ENCODE data around the gene TMEM94.
A peak's percentile ranks its signal among the peaks of the same experiment; 100 is the strongest.

Gene TMEM94

GRCh38 chr17:75481194-75482068 is 25.0 kb downstream of the TMEM94 start:
- Mint-ChIP-seq H3K9me3 (no peaks in the 10 kb centered on the region), H3K4me3 (no peak overlapping the region), H3K27ac (peak overlapping the region; percentile 3), H3K4me1 (peaks cover 16% of the 10 kb centered on the region), H3K27me3 (no peaks in the 10 kb centered on the region), H3K36me3 (peaks cover 22% of the 10 kb centered on the region)
- ATAC-seq: no peak

DNA sequence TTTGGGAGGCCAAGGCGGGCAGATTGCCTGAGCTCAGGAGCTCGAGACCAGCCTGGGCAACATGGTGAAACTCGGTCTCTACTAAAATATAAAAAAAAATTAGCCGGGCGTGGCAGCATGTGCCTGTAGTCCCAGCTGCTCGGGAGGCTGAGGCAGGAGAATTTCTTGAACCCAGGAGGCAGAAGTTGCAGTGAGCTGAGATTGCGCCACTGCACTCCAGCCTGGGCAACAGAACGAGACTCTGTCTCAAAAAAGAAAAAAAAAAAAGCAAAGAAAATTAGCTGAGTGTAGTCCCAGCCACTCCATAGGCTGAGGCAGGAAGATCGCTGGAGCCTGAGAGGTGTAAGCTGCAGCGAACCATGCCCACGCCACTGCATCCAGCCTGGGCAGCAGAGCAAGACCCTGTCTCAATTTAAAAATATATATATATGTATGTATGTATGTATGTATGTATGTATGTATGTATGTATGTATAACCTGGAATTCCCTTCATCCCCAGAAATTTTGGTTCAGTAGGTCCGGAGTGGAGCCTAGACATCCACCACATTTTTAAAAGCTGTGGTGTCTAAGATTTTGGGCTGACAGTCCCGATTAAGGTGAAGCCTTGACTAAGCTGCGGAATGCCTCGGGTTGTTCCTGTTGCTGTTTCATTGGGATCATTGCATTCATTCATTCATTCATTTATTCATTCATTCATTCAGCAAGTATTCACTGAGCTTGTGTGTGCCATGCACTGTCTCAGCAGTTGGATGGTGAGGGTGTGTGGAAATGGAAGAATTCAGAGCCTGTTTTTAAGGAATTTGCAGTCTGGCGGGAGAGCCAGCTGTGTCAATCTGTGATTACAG is 25.9 kb downstream of the TMEM94 start:
- no peak overlapping the region for H3K27ac Mint-ChIP-seq
- no peaks in the 10 kb centered on the region for H3K27me3 Mint-ChIP-seq
- peaks cover 19% of the 10 kb centered on the region for H3K36me3 Mint-ChIP-seq
- peaks cover 21% of the 10 kb centered on the region for H3K4me1 Mint-ChIP-seq
- H3K9me3 Mint-ChIP-seq: no peaks in the 10 kb centered on the region
- no peak for ATAC-seq
- H3K4me3 Mint-ChIP-seq: no peak overlapping the region

GRCh38 chr17:75485688-75486087 is 29.3 kb downstream of the TMEM94 start:
- no peak overlapping the region for H3K4me3 Mint-ChIP-seq
- ATAC-seq: no peak
- H3K4me1 Mint-ChIP-seq: peaks cover 25% of the 10 kb centered on the region
- H3K9me3 Mint-ChIP-seq: no peaks in the 10 kb centered on the region
- peaks cover 27% of the 10 kb centered on the region for H3K36me3 Mint-ChIP-seq
- H3K27ac Mint-ChIP-seq: peak overlapping the region; percentile 88
- H3K27me3 Mint-ChIP-seq: no peaks in the 10 kb centered on the region

- peaks cover 27% of the 10 kb centered on the region for H3K36me3 Mint-ChIP-seq
- H3K4me3 Mint-ChIP-seq: no peak overlapping the region
- ATAC-seq: no peak
- H3K9me3 Mint-ChIP-seq: no peaks in the 10 kb centered on the region
- H3K27ac Mint-ChIP-seq: peak overlapping the region; percentile 88
- no peaks in the 10 kb centered on the region for H3K27me3 Mint-ChIP-seq
- peaks cover 22% of the 10 kb centered on the region for H3K4me1 Mint-ChIP-seq
Measured at GRCh38 chr17:75486151-75486550, 29.7 kb downstream of the TMEM94 start.

DNA sequence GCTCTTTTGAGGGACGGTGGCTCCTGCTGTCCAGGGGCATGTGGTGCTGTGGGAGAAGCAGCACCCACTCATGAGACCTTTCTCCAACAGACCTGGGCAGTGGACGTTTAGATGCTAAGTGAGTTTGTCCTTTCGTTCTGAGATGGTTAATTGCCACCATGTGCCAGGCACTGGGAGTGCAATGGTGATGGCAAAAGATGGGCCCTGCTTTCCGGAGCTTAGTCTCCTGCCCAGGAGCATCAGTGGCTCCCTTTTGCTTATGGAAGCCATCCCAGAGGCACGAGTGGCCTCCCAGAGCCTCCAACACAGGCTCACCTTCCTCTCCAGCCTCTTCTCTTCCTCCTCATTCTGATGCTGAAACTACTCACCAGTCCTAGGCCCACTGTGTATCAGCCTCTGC is 30.5 kb downstream of the TMEM94 start:
- no peak for ATAC-seq
- peak overlapping the region; percentile 55 for H3K4me3 Mint-ChIP-seq

DNA sequence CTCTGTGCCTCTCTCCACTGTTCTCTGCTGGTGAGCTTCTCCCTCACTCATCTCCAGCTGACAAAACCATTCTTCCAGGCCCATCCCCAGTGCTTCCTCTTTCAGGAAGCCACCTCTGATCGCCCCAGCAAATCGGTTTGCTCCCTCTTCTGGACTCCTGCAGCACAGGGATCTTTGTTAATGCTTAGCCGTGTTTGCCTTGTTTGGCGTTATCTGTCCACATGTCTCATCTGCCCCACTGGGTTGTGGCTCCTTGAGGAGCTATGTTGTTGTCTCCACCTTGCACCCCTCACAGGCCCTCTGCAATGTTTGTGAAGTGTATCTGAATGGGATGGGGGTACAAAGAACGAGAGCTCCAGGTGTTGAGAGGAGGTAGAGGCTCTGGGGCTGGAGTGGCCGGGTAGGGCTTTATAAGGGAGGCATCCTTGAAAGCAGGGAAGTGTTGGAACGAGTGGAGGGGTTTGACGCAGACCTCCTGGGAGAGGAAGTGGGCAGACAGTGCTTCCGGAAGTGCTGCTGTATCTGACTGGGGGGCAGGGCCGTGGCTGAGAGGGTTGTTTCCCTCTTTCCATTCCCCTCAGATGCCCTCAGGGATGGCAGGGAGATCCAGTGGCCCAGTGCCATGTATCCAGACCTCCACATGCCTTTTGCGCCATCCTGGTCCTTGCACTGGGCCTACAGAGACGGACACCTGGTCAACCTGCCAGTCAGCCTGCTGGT is 31.1 kb downstream of the TMEM94 start:
- Mint-ChIP-seq H3K4me1 (peaks cover 22% of the 10 kb centered on the region), H3K27me3 (no peaks in the 10 kb centered on the region), H3K27ac (peak overlapping the region; percentile 88), H3K4me3 (peak overlapping the region; percentile 55), H3K9me3 (no peaks in the 10 kb centered on the region), H3K36me3 (peaks cover 29% of the 10 kb centered on the region)
- ATAC-seq: peak; percentile 71

More for the DNA sequence above, 30.5 kb downstream of the TMEM94 start:
- Mint-ChIP-seq H3K9me3 (no peaks in the 10 kb centered on the region), H3K36me3 (peaks cover 27% of the 10 kb centered on the region), H3K27me3 (no peaks in the 10 kb centered on the region), H3K27ac (peak overlapping the region; percentile 88), H3K4me1 (peaks cover 22% of the 10 kb centered on the region)

DNA sequence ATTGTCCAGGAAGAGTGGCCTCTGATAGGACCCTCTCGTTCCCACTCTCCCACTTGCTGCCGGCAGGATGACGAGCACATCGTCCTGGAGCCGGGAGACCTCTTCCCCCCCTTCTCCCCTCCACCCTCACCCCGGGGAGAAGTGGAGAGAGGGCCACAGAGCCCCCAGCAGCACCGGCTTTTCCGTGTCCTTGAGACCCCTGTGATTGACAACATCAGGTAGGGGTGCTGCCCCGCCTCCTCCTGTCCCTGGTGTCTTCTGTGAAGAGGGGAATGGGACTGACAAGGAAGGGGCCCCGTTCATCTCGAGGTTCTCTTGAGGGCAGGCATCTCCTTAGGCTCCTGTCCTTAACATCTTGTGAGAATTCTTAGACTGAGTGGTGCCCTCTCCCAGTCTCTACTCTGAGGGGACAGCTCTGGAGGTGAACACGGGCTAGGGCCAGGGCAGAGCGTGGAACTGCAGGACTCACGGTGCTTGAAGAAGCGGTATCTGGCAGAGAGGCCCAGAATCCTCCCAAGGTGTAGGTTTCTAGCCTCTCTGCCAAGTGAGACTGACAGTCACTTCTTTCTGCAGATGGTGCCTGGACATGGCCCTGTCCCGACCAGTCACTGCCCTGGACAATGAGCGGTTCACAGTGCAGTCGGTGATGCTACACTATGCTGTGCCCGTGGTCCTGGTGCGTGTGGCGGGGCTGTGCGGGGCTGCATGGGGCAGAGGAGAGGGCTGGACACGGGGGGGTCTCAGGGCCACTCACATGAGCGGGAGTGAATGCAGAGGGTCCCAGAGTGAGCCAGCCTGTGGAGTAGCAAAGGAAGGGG is 32.5 kb downstream of the TMEM94 start:
- Mint-ChIP-seq H3K36me3 (peaks cover 35% of the 10 kb centered on the region), H3K4me3 (no peak overlapping the region), H3K9me3 (no peaks in the 10 kb centered on the region), H3K4me1 (peaks cover 22% of the 10 kb centered on the region), H3K27me3 (no peaks in the 10 kb centered on the region), H3K27ac (peak overlapping the region; percentile 88)
- no peak for ATAC-seq

- Mint-ChIP-seq H3K4me3 (no peak overlapping the region), H3K27ac (no peak overlapping the region)
Measured at GRCh38 chr17:75489511-75489955, 33.1 kb downstream of the TMEM94 start.

DNA sequence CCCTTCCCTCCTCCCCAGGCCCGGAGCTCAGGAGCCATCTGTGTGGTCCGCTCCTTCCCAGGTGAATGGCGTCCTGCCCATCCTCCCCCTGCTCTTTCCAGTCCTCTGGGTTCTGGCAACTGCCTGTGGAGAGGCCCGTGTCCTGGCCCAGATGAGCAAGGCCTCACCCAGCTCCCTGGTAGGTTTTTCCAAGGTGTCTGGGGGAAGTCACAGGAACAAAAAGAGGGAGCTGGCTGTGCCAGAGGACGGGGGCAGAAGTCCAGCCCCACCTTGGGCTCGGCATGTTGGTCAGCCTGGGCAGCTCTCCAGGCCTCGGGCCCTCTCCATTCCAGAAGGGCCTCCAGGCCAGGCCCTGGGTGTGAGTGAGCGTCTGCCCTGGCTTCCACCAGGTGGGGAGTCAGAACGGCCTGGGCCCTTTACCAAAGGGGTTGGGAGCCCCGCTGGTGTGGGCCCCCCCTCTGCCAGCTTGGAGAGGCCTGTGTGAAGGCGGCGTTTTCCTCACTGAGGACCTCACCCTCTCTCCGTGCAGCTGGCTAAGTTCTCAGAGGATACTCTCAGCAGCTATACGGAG is 33.8 kb downstream of the TMEM94 start:
- H3K27ac Mint-ChIP-seq: no peak overlapping the region

More at GRCh38 chr17:75489511-75489955, 33.1 kb downstream of the TMEM94 start:
- peaks cover 22% of the 10 kb centered on the region for H3K4me1 Mint-ChIP-seq
- no peaks in the 10 kb centered on the region for H3K9me3 Mint-ChIP-seq
- H3K36me3 Mint-ChIP-seq: peaks cover 41% of the 10 kb centered on the region
- no peaks in the 10 kb centered on the region for H3K27me3 Mint-ChIP-seq
- ATAC-seq: no peak

GRCh38 chr17:75490953-75491649 is 34.7 kb downstream of the TMEM94 start:
- peaks cover 19% of the 10 kb centered on the region for H3K4me1 Mint-ChIP-seq
- no peaks in the 10 kb centered on the region for H3K9me3 Mint-ChIP-seq
- no peak overlapping the region for H3K4me3 Mint-ChIP-seq
- H3K27ac Mint-ChIP-seq: no peak overlapping the region
- H3K36me3 Mint-ChIP-seq: peaks cover 43% of the 10 kb centered on the region
- H3K27me3 Mint-ChIP-seq: no peaks in the 10 kb centered on the region
- ATAC-seq: no peak

More for the DNA sequence above, 33.8 kb downstream of the TMEM94 start:
- peaks cover 38% of the 10 kb centered on the region for H3K36me3 Mint-ChIP-seq
- H3K9me3 Mint-ChIP-seq: no peaks in the 10 kb centered on the region
- ATAC-seq: no peak
- no peaks in the 10 kb centered on the region for H3K27me3 Mint-ChIP-seq
- peaks cover 22% of the 10 kb centered on the region for H3K4me1 Mint-ChIP-seq
- no peak overlapping the region for H3K4me3 Mint-ChIP-seq

DNA sequence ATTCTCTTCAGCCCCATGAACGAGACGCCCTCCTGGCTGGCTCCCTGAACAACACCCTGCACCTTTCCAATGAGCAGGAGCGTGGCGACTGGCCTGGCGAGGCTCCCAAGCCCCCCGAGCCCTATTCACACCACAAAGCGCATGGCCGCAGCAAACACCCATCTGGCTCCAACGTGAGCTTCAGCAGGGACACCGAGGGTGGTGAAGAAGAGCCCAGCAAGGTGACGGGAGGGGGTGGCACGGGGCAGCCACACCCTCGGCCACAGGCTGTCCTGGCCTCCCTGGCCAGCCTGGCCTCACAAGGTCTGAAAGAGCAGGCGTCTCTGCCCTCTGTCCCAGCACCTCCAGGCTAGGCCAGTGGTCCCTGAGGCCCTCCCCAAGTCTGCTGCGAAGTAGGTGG is 35.2 kb downstream of the TMEM94 start:
- Mint-ChIP-seq H3K9me3 (no peaks in the 10 kb centered on the region), H3K36me3 (peaks cover 38% of the 10 kb centered on the region), H3K4me1 (peaks cover 13% of the 10 kb centered on the region), H3K27me3 (no peaks in the 10 kb centered on the region), H3K27ac (no peak overlapping the region), H3K4me3 (no peak overlapping the region)
- ATAC-seq: no peak

- Mint-ChIP-seq H3K4me3 (no peak overlapping the region), H3K27me3 (no peaks in the 10 kb centered on the region), H3K4me1 (peaks cover 4% of the 10 kb centered on the region), H3K9me3 (no peaks in the 10 kb centered on the region), H3K27ac (no peak overlapping the region), H3K36me3 (peaks cover 42% of the 10 kb centered on the region)
- no peak for ATAC-seq
Measured at GRCh38 chr17:75492555-75493168, 36.2 kb downstream of the TMEM94 start.

DNA sequence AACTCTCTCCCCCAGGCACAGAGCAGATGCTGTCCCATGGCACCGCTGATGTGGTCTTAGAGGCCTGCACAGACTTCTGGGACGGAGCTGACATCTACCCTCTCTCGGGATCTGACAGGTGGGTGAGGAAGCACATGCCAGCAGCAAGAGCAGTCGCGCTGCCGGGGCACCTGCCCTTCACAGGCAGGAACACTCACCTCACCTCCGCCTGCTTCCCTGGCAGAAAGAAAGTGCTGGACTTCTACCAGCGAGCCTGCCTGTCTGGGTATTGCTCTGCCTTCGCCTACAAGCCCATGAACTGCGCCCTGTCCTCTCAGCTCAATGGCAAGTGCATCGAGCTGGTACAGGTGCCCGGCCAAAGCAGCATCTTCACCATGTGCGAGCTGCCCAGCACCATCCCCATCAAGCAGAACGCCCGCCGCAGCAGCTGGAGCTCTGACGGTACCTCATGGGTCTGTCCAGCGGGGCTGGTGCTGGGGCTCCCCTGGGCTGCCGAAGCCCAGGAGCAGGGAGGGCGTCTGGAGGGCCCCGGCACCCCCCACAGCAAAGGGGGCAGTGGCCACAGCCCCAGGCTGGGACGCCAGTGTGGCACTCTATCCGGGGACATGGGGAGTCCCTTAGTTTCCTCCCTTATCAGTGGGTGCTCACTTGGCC is 37.2 kb downstream of the TMEM94 start:
- peaks cover 48% of the 10 kb centered on the region for H3K36me3 Mint-ChIP-seq
- H3K27ac Mint-ChIP-seq: no peak overlapping the region
- H3K27me3 Mint-ChIP-seq: no peaks in the 10 kb centered on the region
- H3K9me3 Mint-ChIP-seq: no peaks in the 10 kb centered on the region
- ATAC-seq: no peak
- no peak overlapping the region for H3K4me3 Mint-ChIP-seq
- no peaks in the 10 kb centered on the region for H3K4me1 Mint-ChIP-seq

Measured in stimulated activated memory B cell treated with anti-CD40 and anti-IgM and Interleukin-4, amounts not matched to agents 10 μg/mL and 1 μg/mL and 100 μg/mL, for 72 hours (primary cell).